AG09319 (cell line): Measurements from ENCODE around the gene DCP1B.
"Not testable (repeated sequence)": the region's sequence is repeated elsewhere in the genome, so short reads cannot be mapped to it uniquely, and the experiment has no call there.

Source experiments
- DNase-seq: peaks from one replicate; pipeline ENCODE4 v3.0.0-alpha.2; 2010; ENCODE audit warnings: low read depth; ENCODE audit errors: extremely low read depth
- TF ChIP-seq, protein P1 (sequence below): IDR thresholded peaks from 2 replicates; pipeline ENCODE4 v1.5.1; 2011; ENCODE audit warnings: low read depth, mild to moderate bottlenecking, inconsistent platforms, low read length, moderate library complexity

DCP1B gene

DNA sequence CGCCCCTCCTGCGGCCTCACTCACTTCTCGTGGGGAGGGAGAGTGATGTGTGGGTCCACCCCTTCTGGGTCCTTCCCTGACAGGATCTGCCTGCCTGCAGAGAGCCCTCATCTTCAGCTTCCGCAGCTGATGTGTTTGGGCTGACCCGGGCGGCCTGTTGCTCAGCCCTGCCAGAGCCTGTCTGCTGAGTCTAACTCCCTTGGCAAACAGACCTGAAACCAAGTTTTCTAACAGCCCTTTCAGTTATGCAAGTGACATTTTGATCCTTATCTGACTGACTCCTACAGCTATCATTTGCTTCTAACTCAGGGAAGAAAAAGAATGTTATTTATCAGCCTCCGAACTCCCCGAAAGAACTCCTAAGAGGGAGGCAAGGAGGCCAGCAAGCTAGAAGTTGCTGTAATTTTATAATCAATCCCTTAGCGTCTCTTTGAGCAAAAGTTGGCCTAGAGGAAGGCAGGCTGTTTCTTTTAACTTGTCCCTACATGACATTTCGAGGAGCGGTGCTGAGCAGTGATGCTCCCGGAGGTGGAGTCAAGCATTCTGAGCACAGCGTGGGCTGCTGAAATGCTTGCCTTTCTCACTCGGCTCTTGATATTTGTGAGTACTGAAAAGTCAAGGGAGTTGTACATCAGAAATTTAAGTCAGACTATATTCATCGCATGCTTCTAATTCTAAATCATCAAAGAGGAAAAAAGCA is 54.3 kb downstream of the DCP1B start:
- TF ChIP-seq, protein P1, sequence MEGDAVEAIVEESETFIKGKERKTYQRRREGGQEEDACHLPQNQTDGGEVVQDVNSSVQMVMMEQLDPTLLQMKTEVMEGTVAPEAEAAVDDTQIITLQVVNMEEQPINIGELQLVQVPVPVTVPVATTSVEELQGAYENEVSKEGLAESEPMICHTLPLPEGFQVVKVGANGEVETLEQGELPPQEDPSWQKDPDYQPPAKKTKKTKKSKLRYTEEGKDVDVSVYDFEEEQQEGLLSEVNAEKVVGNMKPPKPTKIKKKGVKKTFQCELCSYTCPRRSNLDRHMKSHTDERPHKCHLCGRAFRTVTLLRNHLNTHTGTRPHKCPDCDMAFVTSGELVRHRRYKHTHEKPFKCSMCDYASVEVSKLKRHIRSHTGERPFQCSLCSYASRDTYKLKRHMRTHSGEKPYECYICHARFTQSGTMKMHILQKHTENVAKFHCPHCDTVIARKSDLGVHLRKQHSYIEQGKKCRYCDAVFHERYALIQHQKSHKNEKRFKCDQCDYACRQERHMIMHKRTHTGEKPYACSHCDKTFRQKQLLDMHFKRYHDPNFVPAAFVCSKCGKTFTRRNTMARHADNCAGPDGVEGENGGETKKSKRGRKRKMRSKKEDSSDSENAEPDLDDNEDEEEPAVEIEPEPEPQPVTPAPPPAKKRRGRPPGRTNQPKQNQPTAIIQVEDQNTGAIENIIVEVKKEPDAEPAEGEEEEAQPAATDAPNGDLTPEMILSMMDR = no peak
- DNase-seq = no peak

DNA sequence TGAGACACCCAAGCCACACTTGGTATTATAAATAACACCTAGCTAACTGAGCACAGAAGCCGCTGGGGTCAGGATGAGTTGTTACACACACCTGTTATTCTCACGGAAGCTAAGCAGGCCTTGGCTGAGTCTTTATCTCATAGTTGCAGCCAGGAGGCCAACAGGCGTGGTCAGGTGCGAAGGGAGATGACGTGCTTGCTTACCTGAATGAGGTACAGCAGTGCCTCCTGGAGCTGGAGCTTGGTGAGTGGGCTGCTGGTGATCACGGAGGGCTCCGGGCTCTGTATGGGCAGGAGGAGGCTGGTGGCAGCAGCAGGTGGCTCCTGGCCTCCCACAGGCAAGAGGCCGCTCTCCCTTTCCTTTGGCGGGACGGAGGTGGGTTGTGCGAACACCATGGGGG is 55.4 kb downstream of the DCP1B start:
- DNase-seq = no peak
- TF ChIP-seq, protein P1 = no peak

DNA sequence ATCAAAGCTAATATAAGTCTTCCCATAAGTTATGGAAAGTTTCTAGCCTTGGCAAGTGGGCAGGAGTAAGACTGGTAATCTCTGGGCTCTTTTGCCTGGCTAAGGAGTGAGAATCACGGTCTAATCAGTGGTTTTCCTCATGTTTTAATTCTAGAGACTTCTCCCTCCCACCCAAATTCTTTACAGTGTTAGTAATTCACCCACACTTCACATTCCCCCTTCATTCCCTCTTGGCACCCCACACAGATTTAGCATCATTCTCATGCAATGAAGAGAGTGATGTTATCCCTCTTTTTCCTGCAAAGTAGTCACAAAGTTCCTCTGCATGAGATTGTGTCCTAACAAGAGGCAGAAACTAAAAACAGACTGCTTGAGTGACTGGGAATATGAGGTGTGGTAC is 57.2 kb downstream of the DCP1B start:
- DNase-seq = no peak
- TF ChIP-seq, protein P1 = no peak

DNA sequence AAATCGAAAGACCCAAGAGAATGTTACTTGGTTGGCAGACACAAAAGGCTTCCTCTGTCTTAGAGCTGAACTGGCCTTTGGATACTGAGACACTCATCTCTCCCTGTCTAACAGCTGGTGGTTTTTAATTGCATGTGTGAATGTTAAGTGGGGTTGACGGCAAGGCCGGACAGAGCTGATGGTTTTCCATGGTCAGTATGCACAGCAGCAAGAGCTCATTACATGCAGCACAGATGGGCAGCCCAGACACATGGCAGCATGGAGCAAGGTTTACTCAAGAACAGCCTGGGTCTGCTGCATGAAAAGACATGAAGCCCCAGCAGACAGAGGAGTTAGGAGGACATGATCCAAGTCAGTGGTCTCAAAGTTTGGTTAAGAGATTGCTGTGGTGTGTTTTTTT is 58.0 kb downstream of the DCP1B start:
- TF ChIP-seq, protein P1 = no peak
- no peak for DNase-seq

DNA sequence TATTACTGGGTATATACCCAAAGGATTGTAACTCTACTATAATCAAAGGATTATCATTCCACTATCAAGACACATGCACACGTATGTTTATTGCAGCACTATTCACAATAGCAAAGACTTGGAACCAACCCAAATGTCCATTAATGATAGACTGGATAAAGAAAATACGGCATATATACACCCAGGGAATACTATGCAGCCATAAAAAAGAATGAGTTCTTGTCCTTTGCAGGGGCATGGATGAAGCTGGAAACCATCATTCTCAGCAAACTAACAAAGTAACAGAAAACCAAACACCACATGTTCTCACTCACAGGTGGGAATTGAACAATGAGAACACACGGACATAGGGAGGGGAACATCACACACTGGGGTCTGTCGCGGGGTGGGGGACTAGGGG is 58.8 kb downstream of the DCP1B start:
- DNase-seq = not testable (repeated sequence)

DNA sequence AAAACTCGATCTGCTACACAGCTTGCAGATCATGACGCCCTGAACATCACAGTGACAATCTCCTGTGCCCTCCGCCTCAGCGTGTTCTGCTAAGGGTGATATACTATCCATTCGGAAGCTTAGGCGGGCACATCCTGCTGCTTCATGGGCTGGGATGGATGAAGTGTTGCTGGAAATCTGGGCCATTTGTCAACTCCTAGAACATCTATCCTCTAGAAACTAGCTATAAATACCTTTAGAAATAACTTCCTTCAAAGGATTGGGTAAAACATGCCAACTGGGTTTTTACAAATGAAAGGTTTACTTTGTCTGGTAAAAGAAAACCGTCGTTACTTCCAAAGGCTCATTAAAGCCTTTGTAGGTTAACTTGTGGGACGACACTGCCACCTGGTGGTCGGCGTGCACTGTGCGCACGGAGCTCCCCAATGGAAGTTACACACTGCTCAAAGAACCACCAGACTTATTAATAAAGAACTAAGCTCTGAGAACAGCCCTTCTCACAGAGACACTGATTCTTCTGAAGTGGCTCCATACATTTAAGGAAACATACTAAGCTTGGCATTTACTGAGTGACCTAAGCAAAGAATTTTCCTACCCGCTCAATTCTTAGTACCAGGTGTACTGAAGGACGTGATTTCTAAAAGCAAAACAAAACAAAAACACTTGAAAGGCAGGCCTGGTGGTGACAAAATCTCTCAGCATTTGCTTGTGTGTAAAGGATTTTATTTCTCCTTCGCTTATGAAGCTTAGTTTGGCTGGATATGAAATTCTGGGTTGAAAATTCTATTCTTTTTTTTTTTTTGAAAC is 64.3 kb downstream of the DCP1B start:
- DNase-seq = peak; percentile 55
- TF ChIP-seq, protein P1 = peak; percentile 93

DNA sequence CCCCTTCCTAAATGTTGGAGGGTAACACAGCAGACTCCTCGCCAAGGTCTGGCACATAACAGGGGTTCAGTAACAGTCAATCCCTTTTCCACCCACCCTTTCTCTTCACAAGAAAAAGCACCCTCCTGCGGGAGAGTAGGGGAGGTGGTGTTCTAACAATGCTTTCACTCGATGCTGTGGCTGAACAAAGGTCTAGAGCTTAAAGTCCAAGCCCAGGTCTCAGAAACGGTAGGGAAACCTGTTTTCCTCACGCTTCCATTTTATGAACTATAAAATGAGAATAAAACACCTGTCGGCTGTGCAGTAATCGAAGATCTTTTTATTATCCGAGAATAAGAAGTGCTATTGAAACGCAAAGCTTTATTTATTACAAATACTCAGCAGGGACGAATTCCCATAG is 64.9 kb downstream of the DCP1B start:
- DNase-seq = no peak
- TF ChIP-seq, protein P1 = no peak
